ENCODE results near the gene STARD3. TPM values are rescaled to one million over a fixed set of nuclear protein-coding genes. Genes with fewer than 3 reads are reported as not detected.

STARD3 gene
- total RNA-seq, 2 donors from 2014 or later, result 60.3 to 60.5 TPM

GRCh38 chr17:39631403-39631802 is 5.5 kb upstream of the STARD3 start:
- Mint-ChIP-seq H3K4me1 (peaks cover 34% of the 10 kb centered on the region), H3K4me3 (no peak overlapping the region), H3K27ac (no peak overlapping the region), H3K27me3 (ENCODE audit: insufficient read depth) (peaks cover 22% of the 10 kb centered on the region), H3K36me3 (ENCODE audit: low read depth) (no peaks in the 10 kb centered on the region), H3K9me3 (no peaks in the 10 kb centered on the region)
- Histone ChIP-seq H3K27me3 (ENCODE audit: control insufficient read depth, insufficient read depth, low read length, poor library complexity, severe bottlenecking) (peaks cover 21% of the 10 kb centered on the region), H3K4me3 (ENCODE audit: low read length) (no peak overlapping the region), H3K36me3 (ENCODE audit: control insufficient read depth, insufficient read depth, low read length) (no peaks in the 10 kb centered on the region), H3K4me1 (ENCODE audit: control insufficient read depth, insufficient read depth, low read length) (peaks cover 10% of the 10 kb centered on the region), H3K9ac (ENCODE audit: extremely low read depth, low read length, poor library complexity, severe bottlenecking) (no peak overlapping the region), H3K27ac (ENCODE audit: low read depth, low read length) (no peak overlapping the region), H3K9me3 (ENCODE audit: control insufficient read depth, low read length) (no peaks in the 10 kb centered on the region)
- peak; percentile 86 for DNase-seq
- WGBS, 2 experiments (ENCODE audit: insufficient coverage in 1 of 2, insufficient read length in 1 of 2), result 25 to 41% methylated on average over 4 to 6 of the region's 6 CpGs
- no peak for TF ChIP-seq CTCF (conservative IDR thresholded peaks at IDR 0.05)

- Histone ChIP-seq H3K36me3 (ENCODE audit: control insufficient read depth, insufficient read depth, low read length) (no peaks in the 10 kb centered on the region), H3K4me1 (ENCODE audit: control insufficient read depth, insufficient read depth, low read length) (peaks cover 10% of the 10 kb centered on the region), H3K9ac (ENCODE audit: extremely low read depth, low read length, poor library complexity, severe bottlenecking) (no peak overlapping the region), H3K27me3 (ENCODE audit: control insufficient read depth, insufficient read depth, low read length, poor library complexity, severe bottlenecking) (peaks cover 12% of the 10 kb centered on the region), H3K9me3 (ENCODE audit: control insufficient read depth, low read length) (no peaks in the 10 kb centered on the region), H3K27ac (ENCODE audit: low read depth, low read length) (no peak overlapping the region), H3K4me3 (ENCODE audit: low read length) (no peak overlapping the region)
- H3K27me3 Mint-ChIP-seq (ENCODE audit: insufficient read depth), result peaks cover 16% of the 10 kb centered on the region
- no peaks in the 10 kb centered on the region for H3K9me3 Mint-ChIP-seq
- no peak overlapping the region for H3K27ac Mint-ChIP-seq
- H3K4me1 Mint-ChIP-seq, result peaks cover 35% of the 10 kb centered on the region
- DNase-seq, result peak; percentile 63
- H3K4me3 Mint-ChIP-seq, result no peak overlapping the region
- H3K36me3 Mint-ChIP-seq (ENCODE audit: low read depth), result no peaks in the 10 kb centered on the region
- 83 to 93% methylated on average over 7 to 13 of the region's 13 CpGs for WGBS, 2 experiments (ENCODE audit: insufficient coverage in 1 of 2, insufficient read length in 1 of 2)
- no peak for TF ChIP-seq CTCF (conservative IDR thresholded peaks at IDR 0.05)
Observed at GRCh38 chr17:39632153-39632941, 4.6 kb upstream of the STARD3 start.

- Histone ChIP-seq H3K27ac (ENCODE audit: low read depth, low read length) (no peak overlapping the region), H3K4me1 (ENCODE audit: control insufficient read depth, insufficient read depth, low read length) (peaks cover 1% of the 10 kb centered on the region), H3K4me3 (ENCODE audit: low read length) (no peak overlapping the region), H3K9me3 (ENCODE audit: control insufficient read depth, low read length) (no peaks in the 10 kb centered on the region), H3K9ac (ENCODE audit: extremely low read depth, low read length, poor library complexity, severe bottlenecking) (no peak overlapping the region), H3K36me3 (ENCODE audit: control insufficient read depth, insufficient read depth, low read length) (no peaks in the 10 kb centered on the region), H3K27me3 (ENCODE audit: control insufficient read depth, insufficient read depth, low read length, poor library complexity, severe bottlenecking) (no peaks in the 10 kb centered on the region)
- peaks cover 37% of the 10 kb centered on the region for H3K4me1 Mint-ChIP-seq
- H3K4me3 Mint-ChIP-seq, result no peak overlapping the region
- no peak for TF ChIP-seq CTCF (conservative IDR thresholded peaks at IDR 0.05)
- WGBS, 2 experiments (ENCODE audit: insufficient coverage in 1 of 2, insufficient read length in 1 of 2), result 88 to 95% methylated on average over 6 to 8 of the region's 8 CpGs
- DNase-seq, result no peak
- H3K9me3 Mint-ChIP-seq, result no peaks in the 10 kb centered on the region
- H3K27me3 Mint-ChIP-seq (ENCODE audit: insufficient read depth), result peaks cover 6% of the 10 kb centered on the region
- no peaks in the 10 kb centered on the region for H3K36me3 Mint-ChIP-seq (ENCODE audit: low read depth)
- no peak overlapping the region for H3K27ac Mint-ChIP-seq
Observed at GRCh38 chr17:39633570-39634183, 3.3 kb upstream of the STARD3 start.
